GM12875 (cell line): ENCODE measurements around the gene DGAT2.

ENCODE experiments used
- H3K4me3 ChIP-seq: one replicate; pipeline ENCODE4 v1.5.1; 2011; ENCODE audit warnings: low read depth, low read length, control low read depth
- TF ChIP-seq, protein P1 (sequence below): IDR thresholded peaks from 2 replicates; pipeline ENCODE4 v1.5.1; 2011; ENCODE audit warnings: low read depth, mild to moderate bottlenecking, control low read depth, inconsistent platforms, low read length, moderate library complexity, borderline replicate concordance; ENCODE audit not compliant: insufficient read depth

Gene DGAT2

DNA sequence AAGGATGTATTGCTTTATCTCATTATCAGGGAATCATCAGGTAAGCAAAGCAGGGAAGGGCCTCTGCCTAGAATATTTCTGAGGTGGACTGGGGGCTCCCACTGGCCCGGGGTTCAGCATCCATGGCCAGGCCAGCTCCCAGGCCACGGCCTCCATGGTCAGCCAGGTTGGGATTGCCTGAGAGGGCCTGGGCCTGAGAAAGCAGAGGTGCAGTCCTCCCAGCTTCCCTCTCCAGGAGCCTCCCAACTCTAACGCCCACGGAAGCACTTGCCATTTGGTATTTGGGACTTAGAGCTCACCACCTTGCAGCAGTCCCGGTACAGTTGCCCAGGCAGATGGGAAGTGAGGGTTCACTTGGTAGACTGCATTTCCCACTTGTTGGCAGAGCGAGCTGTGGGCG, 12.7 kb downstream of the DGAT2 start:
- no peak overlapping the region for H3K4me3 ChIP-seq
- TF ChIP-seq, protein P1, sequence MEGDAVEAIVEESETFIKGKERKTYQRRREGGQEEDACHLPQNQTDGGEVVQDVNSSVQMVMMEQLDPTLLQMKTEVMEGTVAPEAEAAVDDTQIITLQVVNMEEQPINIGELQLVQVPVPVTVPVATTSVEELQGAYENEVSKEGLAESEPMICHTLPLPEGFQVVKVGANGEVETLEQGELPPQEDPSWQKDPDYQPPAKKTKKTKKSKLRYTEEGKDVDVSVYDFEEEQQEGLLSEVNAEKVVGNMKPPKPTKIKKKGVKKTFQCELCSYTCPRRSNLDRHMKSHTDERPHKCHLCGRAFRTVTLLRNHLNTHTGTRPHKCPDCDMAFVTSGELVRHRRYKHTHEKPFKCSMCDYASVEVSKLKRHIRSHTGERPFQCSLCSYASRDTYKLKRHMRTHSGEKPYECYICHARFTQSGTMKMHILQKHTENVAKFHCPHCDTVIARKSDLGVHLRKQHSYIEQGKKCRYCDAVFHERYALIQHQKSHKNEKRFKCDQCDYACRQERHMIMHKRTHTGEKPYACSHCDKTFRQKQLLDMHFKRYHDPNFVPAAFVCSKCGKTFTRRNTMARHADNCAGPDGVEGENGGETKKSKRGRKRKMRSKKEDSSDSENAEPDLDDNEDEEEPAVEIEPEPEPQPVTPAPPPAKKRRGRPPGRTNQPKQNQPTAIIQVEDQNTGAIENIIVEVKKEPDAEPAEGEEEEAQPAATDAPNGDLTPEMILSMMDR = no peak

DNA sequence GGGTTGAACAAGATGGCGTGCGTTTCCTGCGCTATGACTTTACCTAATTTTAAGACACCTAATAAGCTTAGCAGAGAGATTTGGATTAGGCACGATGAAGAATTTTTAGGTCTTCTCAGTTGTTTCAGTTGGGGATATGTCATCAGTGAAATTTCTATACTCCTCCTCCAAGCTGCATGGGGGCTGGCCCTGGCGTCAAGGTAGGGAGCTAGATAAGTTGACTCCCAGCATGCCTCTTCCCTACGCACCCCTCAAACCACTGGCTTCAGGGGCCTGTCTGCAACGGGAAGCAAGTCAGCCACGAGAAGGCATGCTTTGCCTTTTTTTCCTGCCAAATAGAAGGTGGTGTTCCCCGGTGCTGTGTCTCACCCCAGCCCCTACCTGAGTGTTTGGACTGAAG, 13.3 kb downstream of the DGAT2 start:
- TF ChIP-seq, protein P1 = no peak

GRCh38 chr11:75782540-75783263, 14.1 kb downstream of the DGAT2 start:
- TF ChIP-seq, protein P1 = no peak
- H3K4me3 ChIP-seq = no peak overlapping the region

More for the DNA sequence above, 13.3 kb downstream of the DGAT2 start:
- H3K4me3 ChIP-seq = no peak overlapping the region

- H3K4me3 ChIP-seq = no peak overlapping the region
- TF ChIP-seq, protein P1 = no peak
Observed at GRCh38 chr11:75783416-75784084, 15.0 kb downstream of the DGAT2 start.

- no peak overlapping the region for H3K4me3 ChIP-seq
- TF ChIP-seq, protein P1 = no peak
Observed at GRCh38 chr11:75784085-75784478, 15.5 kb downstream of the DGAT2 start.

GRCh38 chr11:75784506-75784905, 15.9 kb downstream of the DGAT2 start:
- TF ChIP-seq, protein P1 = no peak

GRCh38 chr11:75785187-75785586, 16.6 kb downstream of the DGAT2 start:
- no peak overlapping the region for H3K4me3 ChIP-seq
- TF ChIP-seq, protein P1 = no peak

More at GRCh38 chr11:75784506-75784905, 15.9 kb downstream of the DGAT2 start:
- H3K4me3 ChIP-seq = no peak overlapping the region
